GM23338 (cell line): ENCODE data around the gene HACE1. TPM values are rescaled to one million over a fixed set of nuclear protein-coding genes. Genes with fewer than 3 reads are reported as not detected.

ENCODE experiments used
- ATAC-seq: fragments of 200-7000 bp; cut with Tn5 transposase; 3 replicates; pipeline ENCODE4 v1.9.1; 2020
- DNase-seq: peaks from one replicate; pipeline ENCODE4 v3.0.0-alpha.2; 2015; ENCODE audit warnings: low spot score
- H2AFZ ChIP-seq: fragments of 200-600 bp; sonication (generic); 2 replicates; pipeline ENCODE4 v1.8.0; 2016; ENCODE audit warnings: antibody characterized with exemption, mild to moderate bottlenecking, moderate library complexity
- H3F3A ChIP-seq: fragments of 200-600 bp; sonication (generic); replicated peaks from 2 replicates; pipeline ENCODE4 v1.8.0; 2017; ENCODE audit warnings: antibody characterized with exemption, mixed run types, low read depth
- H3K27ac ChIP-seq: fragments of 200-600 bp; sonication (generic); 2 replicates; pipeline ENCODE4 v1.6.1; 2016; ENCODE audit warnings: low read depth
- H3K27me3 ChIP-seq: fragments of 200-600 bp; sonication (generic); 2 replicates; pipeline ENCODE4 v1.8.0; 2016; ENCODE audit warnings: mild to moderate bottlenecking, mixed run types, moderate library complexity; ENCODE audit not compliant: insufficient read depth
- H3K36me3 ChIP-seq: fragments of 200-600 bp; sonication (generic); 2 replicates; pipeline ENCODE4 v1.8.0; 2016; ENCODE audit warnings: mild to moderate bottlenecking; ENCODE audit not compliant: insufficient read depth
- H3K4me1 ChIP-seq: fragments of 200-600 bp; sonication (generic); 2 replicates; pipeline ENCODE4 v1.8.0; 2016; ENCODE audit warnings: mild to moderate bottlenecking, moderate library complexity; ENCODE audit not compliant: insufficient read depth
- H3K4me2 ChIP-seq: fragments of 200-600 bp; sonication (generic); 2 replicates; pipeline ENCODE4 v1.7.1; 2017; ENCODE audit warnings: mixed run types
- H3K4me3 ChIP-seq: fragments of 200-600 bp; sonication (generic); 2 replicates; pipeline ENCODE4 v1.6.1; 2016; ENCODE audit warnings: mixed run types
- H3K79me2 ChIP-seq: fragments of 200-600 bp; sonication (generic); replicated peaks from 2 replicates; pipeline ENCODE4 v1.8.0; 2017; ENCODE audit warnings: mild to moderate bottlenecking; ENCODE audit not compliant: insufficient read depth
- H3K9me2 ChIP-seq: fragments of 200-600 bp; sonication (generic); 2 replicates; pipeline ENCODE4 v1.8.0; 2017; ENCODE audit not compliant: insufficient read depth
- H4K20me1 ChIP-seq: fragments of 200-600 bp; sonication (generic); replicated peaks from 2 replicates; pipeline ENCODE4 v1.8.0; 2017; ENCODE audit warnings: mild to moderate bottlenecking; ENCODE audit not compliant: insufficient read depth
- H3K27ac Mint-ChIP-seq: 2 replicates; pipeline ENCODE4 v1.8.0; 2020; ENCODE audit warnings: inconsistent platforms, mild to moderate bottlenecking, moderate library complexity, mixed read lengths
- H3K27me3 Mint-ChIP-seq: 3 replicates; pipeline ENCODE4 v1.8.0; 2022; ENCODE audit warnings: low read depth, mild to moderate bottlenecking, moderate library complexity, mixed read lengths, inconsistent platforms; ENCODE audit not compliant: insufficient read depth, poor library complexity
- H3K36me3 Mint-ChIP-seq: 3 replicates; pipeline ENCODE4 v1.8.0; 2021; ENCODE audit warnings: low read depth, mild to moderate bottlenecking, inconsistent platforms, moderate library complexity, mixed read lengths
- H3K4me1 Mint-ChIP-seq: 3 replicates; pipeline ENCODE4 v1.8.0; 2020; ENCODE audit warnings: mild to moderate bottlenecking, inconsistent platforms, mixed read lengths
- H3K4me3 Mint-ChIP-seq: 3 replicates; pipeline ENCODE4 v1.8.0; 2021; ENCODE audit warnings: moderate library complexity, mild to moderate bottlenecking, inconsistent platforms, mixed read lengths
- H3K9me3 Mint-ChIP-seq: 3 replicates; pipeline ENCODE4 v1.8.0; 2020; ENCODE audit warnings: moderate library complexity, mild to moderate bottlenecking, inconsistent platforms, mixed read lengths
- CREB1 ChIP-seq: fragments of 250-450 bp; sonication (Bioruptor Pico); IDR thresholded peaks from 2 replicates; pipeline ENCODE4 v1.5.0; 2020; ENCODE audit warnings: low read depth, mild to moderate bottlenecking, moderate library complexity
- CTCF ChIP-seq, 2 experiments: fragments of 200-600 bp in 1 of 2; sonication (generic) in 1 of 2; conservative IDR thresholded peaks; 2 replicates each; pipeline versions ENCODE4 v1.5.1 to v1.6.1; 2016 to 2017; ENCODE audit warnings: antibody characterized with exemption in 2 of 2, low read depth in 2 of 2, mild to moderate bottlenecking in 2 of 2, moderate library complexity in 1 of 2
- EZH2 ChIP-seq: fragments of 200-600 bp; sonication (generic); IDR thresholded peaks from one replicate; pipeline ENCODE4 v1.8.0; 2017; ENCODE audit warnings: antibody characterized with exemption, mild to moderate bottlenecking, low read depth; ENCODE audit not compliant: unreplicated experiment
- EZH2phosphoT487 ChIP-seq: fragments of 200-600 bp; sonication (generic); IDR thresholded peaks from one replicate; pipeline ENCODE4 v1.8.1; 2018; ENCODE audit warnings: antibody characterized with exemption; ENCODE audit not compliant: unreplicated experiment
- JUNB ChIP-seq: IDR thresholded peaks from one replicate; pipeline ENCODE4 v1.6.1; 2016; ENCODE audit warnings: antibody characterized with exemption; ENCODE audit not compliant: unreplicated experiment
- NANOG ChIP-seq: IDR thresholded peaks from 2 replicates; pipeline ENCODE4 v1.6.1; 2016; ENCODE audit warnings: antibody characterized with exemption, borderline replicate concordance
- POLR2AphosphoS5 ChIP-seq: IDR thresholded peaks from 2 replicates; pipeline ENCODE4 v1.6.1; 2016; ENCODE audit warnings: antibody characterized with exemption, low read depth
- REST ChIP-seq: IDR thresholded peaks from one replicate; pipeline ENCODE4 v1.6.1; 2018; ENCODE audit warnings: antibody characterized with exemption; ENCODE audit not compliant: unreplicated experiment
- STAT1 ChIP-seq: IDR thresholded peaks from one replicate; pipeline ENCODE4 v1.6.1; 2016; ENCODE audit warnings: antibody characterized with exemption; ENCODE audit not compliant: unreplicated experiment
- ZNF114 ChIP-seq: fragments of 250-450 bp; sonication (Bioruptor Pico); IDR thresholded peaks from 2 replicates; pipeline ENCODE4 v1.5.0; 2020; ENCODE audit warnings: mild to moderate bottlenecking, moderate library complexity
- ZNF331 ChIP-seq: fragments of 250-450 bp; sonication (Bioruptor Pico); IDR thresholded peaks from 2 replicates; pipeline ENCODE4 v1.5.0; 2020; ENCODE audit warnings: low read depth, mild to moderate bottlenecking, moderate library complexity
- polyA plus RNA-seq: library from polyadenylated mRNA; unstranded; fragments of >200 nt; fragmentation: Nextera tagmentation; extraction: Ambion mirVana; gene quantifications from 2 replicates; pipeline ENCODE4 v1.2.1, GENCODE V29; 2016
- total RNA-seq: library from RNA; depleted of rRNA; stranded (reverse); fragments of >200 nt; shearing (Covaris generic); gene quantifications from 2 replicates; pipeline ENCODE4 v1.2.3, GENCODE V29; 2014
- TF ChIP-seq, protein P1 (sequence below): IDR thresholded peaks from 2 replicates; pipeline ENCODE4 v1.6.1; 2016; ENCODE audit warnings: antibody characterized with exemption
- TF ChIP-seq, protein P2 (sequence below): fragments of 250-450 bp; sonication (Bioruptor Pico); IDR thresholded peaks from 2 replicates; pipeline ENCODE4 v1.5.0; 2020; ENCODE audit warnings: mild to moderate bottlenecking, moderate library complexity

The HACE1 gene
- total and polyA plus RNA-seq, 2 experiments from 2014 or later, result 8.6 to 28.7 TPM

DNA sequence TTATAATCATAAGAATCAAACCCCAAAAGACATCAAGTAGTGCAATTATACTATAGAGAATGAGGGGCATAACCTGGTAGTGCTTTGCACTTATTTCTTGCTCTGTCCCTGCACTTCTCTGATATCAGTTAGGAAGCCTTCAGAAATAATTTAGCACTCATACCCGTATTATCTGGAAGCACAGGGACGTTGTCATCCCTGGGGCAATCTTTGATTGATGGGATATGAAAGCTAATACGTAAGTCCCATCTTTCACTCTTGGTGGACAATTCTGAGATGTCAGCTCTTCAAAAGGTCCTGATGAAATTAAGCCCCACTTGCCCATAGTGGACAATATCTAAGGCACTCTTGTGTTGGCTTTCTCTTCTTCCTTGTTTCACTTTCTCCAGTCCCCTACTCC is 144.9 kb downstream of the HACE1 start:
- H3K36me3 Mint-ChIP-seq, result no peaks in the 10 kb centered on the region
- H3K27me3 ChIP-seq, result no peaks in the 10 kb centered on the region
- no peak overlapping the region for H2AFZ ChIP-seq
- no peaks in the 10 kb centered on the region for H3K79me2 ChIP-seq
- no peaks in the 10 kb centered on the region for H3K4me1 ChIP-seq
- no peaks in the 10 kb centered on the region for H3K9me2 ChIP-seq
- peaks cover 4% of the 10 kb centered on the region; the same call in 1 of the 3 replicates for H3K9me3 Mint-ChIP-seq
- H3K36me3 ChIP-seq, result no peaks in the 10 kb centered on the region
- ATAC-seq (no peak), DNase-seq (no peak)
- H3K4me3 ChIP-seq, result no peak overlapping the region
- no peak overlapping the region for H3K27ac Mint-ChIP-seq
- peaks cover 2% of the 10 kb centered on the region; the same call in 1 of the 3 replicates for H3K4me1 Mint-ChIP-seq
- H4K20me1 ChIP-seq, result no peaks in the 10 kb centered on the region
- no peak overlapping the region for H3K4me3 Mint-ChIP-seq
- no peaks in the 10 kb centered on the region for H3F3A ChIP-seq
- no peaks in the 10 kb centered on the region for H3K27me3 Mint-ChIP-seq
- H3K27ac ChIP-seq, result no peak overlapping the region
- no peak for TF ChIP-seq EZH2
- no peak for TF ChIP-seq NANOG
- TF ChIP-seq ZNF114 (CRISPR knock-in tag), result no peak
- TF ChIP-seq ZNF331 (CRISPR knock-in tag), result no peak
- TF ChIP-seq EZH2phosphoT487, result no peak
- TF ChIP-seq CTCF (conservative IDR thresholded peaks at IDR 0.05; ENCODE audit: low read depth in 2 of 2), result no peak
- no peak for TF ChIP-seq REST
- no peak for TF ChIP-seq CREB1
- TF ChIP-seq, protein P1, sequence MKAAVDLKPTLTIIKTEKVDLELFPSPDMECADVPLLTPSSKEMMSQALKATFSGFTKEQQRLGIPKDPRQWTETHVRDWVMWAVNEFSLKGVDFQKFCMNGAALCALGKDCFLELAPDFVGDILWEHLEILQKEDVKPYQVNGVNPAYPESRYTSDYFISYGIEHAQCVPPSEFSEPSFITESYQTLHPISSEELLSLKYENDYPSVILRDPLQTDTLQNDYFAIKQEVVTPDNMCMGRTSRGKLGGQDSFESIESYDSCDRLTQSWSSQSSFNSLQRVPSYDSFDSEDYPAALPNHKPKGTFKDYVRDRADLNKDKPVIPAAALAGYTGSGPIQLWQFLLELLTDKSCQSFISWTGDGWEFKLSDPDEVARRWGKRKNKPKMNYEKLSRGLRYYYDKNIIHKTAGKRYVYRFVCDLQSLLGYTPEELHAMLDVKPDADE, result no peak
- no peak for TF ChIP-seq POLR2AphosphoS5
- TF ChIP-seq, protein P2, sequence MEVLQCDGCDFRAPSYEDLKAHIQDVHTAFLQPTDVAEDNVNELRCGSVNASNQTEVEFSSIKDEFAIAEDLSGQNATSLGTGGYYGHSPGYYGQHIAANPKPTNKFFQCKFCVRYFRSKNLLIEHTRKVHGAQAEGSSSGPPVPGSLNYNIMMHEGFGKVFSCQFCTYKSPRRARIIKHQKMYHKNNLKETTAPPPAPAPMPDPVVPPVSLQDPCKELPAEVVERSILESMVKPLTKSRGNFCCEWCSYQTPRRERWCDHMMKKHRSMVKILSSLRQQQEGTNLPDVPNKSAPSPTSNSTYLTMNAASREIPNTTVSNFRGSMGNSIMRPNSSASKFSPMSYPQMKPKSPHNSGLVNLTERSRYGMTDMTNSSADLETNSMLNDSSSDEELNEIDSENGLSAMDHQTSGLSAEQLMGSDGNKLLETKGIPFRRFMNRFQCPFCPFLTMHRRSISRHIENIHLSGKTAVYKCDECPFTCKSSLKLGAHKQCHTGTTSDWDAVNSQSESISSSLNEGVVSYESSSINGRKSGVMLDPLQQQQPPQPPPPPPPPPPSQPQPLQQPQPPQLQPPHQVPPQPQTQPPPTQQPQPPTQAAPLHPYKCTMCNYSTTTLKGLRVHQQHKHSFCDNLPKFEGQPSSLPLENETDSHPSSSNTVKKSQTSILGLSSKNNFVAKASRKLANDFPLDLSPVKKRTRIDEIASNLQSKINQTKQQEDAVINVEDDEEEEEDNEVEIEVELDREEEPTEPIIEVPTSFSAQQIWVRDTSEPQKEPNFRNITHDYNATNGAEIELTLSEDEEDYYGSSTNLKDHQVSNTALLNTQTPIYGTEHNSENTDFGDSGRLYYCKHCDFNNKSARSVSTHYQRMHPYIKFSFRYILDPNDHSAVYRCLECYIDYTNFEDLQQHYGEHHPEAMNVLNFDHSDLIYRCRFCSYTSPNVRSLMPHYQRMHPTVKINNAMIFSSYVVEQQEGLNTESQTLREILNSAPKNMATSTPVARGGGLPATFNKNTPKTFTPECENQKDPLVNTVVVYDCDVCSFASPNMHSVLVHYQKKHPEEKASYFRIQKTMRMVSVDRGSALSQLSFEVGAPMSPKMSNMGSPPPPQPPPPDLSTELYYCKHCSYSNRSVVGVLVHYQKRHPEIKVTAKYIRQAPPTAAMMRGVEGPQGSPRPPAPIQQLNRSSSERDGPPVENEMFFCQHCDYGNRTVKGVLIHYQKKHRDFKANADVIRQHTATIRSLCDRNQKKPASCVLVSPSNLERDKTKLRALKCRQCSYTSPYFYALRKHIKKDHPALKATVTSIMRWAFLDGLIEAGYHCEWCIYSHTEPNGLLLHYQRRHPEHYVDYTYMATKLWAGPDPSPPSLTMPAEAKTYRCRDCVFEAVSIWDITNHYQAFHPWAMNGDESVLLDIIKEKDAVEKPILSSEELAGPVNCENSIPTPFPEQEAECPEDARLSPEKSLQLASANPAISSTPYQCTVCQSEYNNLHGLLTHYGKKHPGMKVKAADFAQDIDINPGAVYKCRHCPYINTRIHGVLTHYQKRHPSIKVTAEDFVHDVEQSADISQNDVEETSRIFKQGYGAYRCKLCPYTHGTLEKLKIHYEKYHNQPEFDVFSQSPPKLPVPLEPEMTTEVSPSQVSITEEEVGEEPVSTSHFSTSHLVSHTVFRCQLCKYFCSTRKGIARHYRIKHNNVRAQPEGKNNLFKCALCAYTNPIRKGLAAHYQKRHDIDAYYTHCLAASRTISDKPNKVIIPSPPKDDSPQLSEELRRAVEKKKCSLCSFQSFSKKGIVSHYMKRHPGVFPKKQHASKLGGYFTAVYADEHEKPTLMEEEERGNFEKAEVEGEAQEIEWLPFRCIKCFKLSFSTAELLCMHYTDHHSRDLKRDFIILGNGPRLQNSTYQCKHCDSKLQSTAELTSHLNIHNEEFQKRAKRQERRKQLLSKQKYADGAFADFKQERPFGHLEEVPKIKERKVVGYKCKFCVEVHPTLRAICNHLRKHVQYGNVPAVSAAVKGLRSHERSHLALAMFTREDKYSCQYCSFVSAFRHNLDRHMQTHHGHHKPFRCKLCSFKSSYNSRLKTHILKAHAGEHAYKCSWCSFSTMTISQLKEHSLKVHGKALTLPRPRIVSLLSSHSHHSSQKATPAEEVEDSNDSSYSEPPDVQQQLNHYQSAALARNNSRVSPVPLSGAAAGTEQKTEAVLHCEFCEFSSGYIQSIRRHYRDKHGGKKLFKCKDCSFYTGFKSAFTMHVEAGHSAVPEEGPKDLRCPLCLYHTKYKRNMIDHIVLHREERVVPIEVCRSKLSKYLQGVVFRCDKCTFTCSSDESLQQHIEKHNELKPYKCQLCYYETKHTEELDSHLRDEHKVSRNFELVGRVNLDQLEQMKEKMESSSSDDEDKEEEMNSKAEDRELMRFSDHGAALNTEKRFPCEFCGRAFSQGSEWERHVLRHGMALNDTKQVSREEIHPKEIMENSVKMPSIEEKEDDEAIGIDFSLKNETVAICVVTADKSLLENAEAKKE, result no peak
- no peak for TF ChIP-seq STAT1
- TF ChIP-seq JUNB, result no peak
- no peak overlapping the region for H3K4me2 ChIP-seq
